RWPE2 (cell line): Measurements from ENCODE around the gene GTF2F2.

Source experiments
- ATAC-seq: fragments of 200-7000 bp; cut with Tn5 transposase; 3 replicates; pipeline ENCODE4 v1.9.1; 2021; ENCODE audit warnings: low read depth
- DNase-seq: peaks from one replicate; pipeline ENCODE4 v3.0.0-alpha.2; 2020; ENCODE audit warnings: low spot score
- H3K27ac ChIP-seq: fragments of 450-650 bp; 2 replicates; pipeline ENCODE4 v1.5.1; 2017; ENCODE audit warnings: mild to moderate bottlenecking; ENCODE audit not compliant: poor library complexity, severe bottlenecking
- H3K27me3 ChIP-seq: fragments of 250-450 bp; sonication (Bioruptor Pico); 2 replicates; pipeline ENCODE4 v1.5.1; 2021; ENCODE audit warnings: mild to moderate bottlenecking, moderate library complexity; ENCODE audit not compliant: insufficient read depth, poor library complexity, severe bottlenecking
- H3K36me3 ChIP-seq: fragments of 250-450 bp; sonication (Bioruptor Pico); 2 replicates; pipeline ENCODE4 v1.5.1; 2020; ENCODE audit warnings: low read depth, mild to moderate bottlenecking, moderate library complexity
- H3K4me1 ChIP-seq: fragments of 250-450 bp; sonication (Bioruptor Pico); 2 replicates; pipeline ENCODE4 v1.5.1; 2021; ENCODE audit warnings: mild to moderate bottlenecking, moderate library complexity; ENCODE audit not compliant: insufficient read depth, poor library complexity, severe bottlenecking
- H3K4me3 ChIP-seq: fragments of 250-450 bp; sonication (Bioruptor Pico); 2 replicates; pipeline ENCODE4 v1.5.1; 2021; ENCODE audit warnings: mild to moderate bottlenecking, moderate library complexity; ENCODE audit not compliant: severe bottlenecking
- H3K9me3 ChIP-seq: fragments of 250-450 bp; sonication (Bioruptor Pico); 2 replicates; pipeline ENCODE4 v1.5.1; 2021; ENCODE audit warnings: mild to moderate bottlenecking, moderate library complexity; ENCODE audit not compliant: severe bottlenecking
- CTCF ChIP-seq: fragments of 450-650 bp; IDR thresholded peaks from one replicate; pipeline ENCODE4 v1.5.1; 2017; ENCODE audit warnings: mild to moderate bottlenecking, moderate library complexity; ENCODE audit not compliant: poor library complexity, severe bottlenecking

GTF2F2 gene

GRCh38 chr13:45302507-45302906 lies 182.2 kb downstream of the GTF2F2 start:
- no peak overlapping the region for H3K4me3 ChIP-seq
- H3K27me3 ChIP-seq: no peaks in the 10 kb centered on the region
- ATAC-seq (no peak), DNase-seq (no peak)
- TF ChIP-seq CTCF: no peak
- no peak overlapping the region for H3K27ac ChIP-seq
- no peaks in the 10 kb centered on the region for H3K36me3 ChIP-seq
- H3K9me3 ChIP-seq: no peaks in the 10 kb centered on the region
- H3K4me1 ChIP-seq: no peaks in the 10 kb centered on the region

GRCh38 chr13:45303026-45303425 lies 182.7 kb downstream of the GTF2F2 start:
- H3K9me3 ChIP-seq: no peaks in the 10 kb centered on the region

GRCh38 chr13:45303866-45304265 lies 183.6 kb downstream of the GTF2F2 start:
- Histone ChIP-seq H3K36me3 (no peaks in the 10 kb centered on the region), H3K4me3 (no peak overlapping the region), H3K4me1 (no peaks in the 10 kb centered on the region), H3K9me3 (no peaks in the 10 kb centered on the region), H3K27me3 (no peaks in the 10 kb centered on the region), H3K27ac (no peak overlapping the region)
- no peak for DNase-seq
- no peak for ATAC-seq
- TF ChIP-seq CTCF: no peak

More at GRCh38 chr13:45303026-45303425, 182.7 kb downstream of the GTF2F2 start:
- no peak overlapping the region for H3K4me3 ChIP-seq
- H3K36me3 ChIP-seq: no peaks in the 10 kb centered on the region
- no peak for TF ChIP-seq CTCF
- H3K4me1 ChIP-seq: no peaks in the 10 kb centered on the region
- ATAC-seq (no peak), DNase-seq (no peak)
- no peak overlapping the region for H3K27ac ChIP-seq
- no peaks in the 10 kb centered on the region for H3K27me3 ChIP-seq

GRCh38 chr13:45305079-45305478 lies 184.8 kb downstream of the GTF2F2 start:
- Histone ChIP-seq H3K27ac (no peak overlapping the region), H3K4me1 (no peaks in the 10 kb centered on the region), H3K9me3 (no peaks in the 10 kb centered on the region), H3K36me3 (no peaks in the 10 kb centered on the region), H3K4me3 (no peak overlapping the region), H3K27me3 (no peaks in the 10 kb centered on the region)
- DNase-seq (no peak), ATAC-seq (no peak)
- no peak for TF ChIP-seq CTCF

GRCh38 chr13:45306966-45307365 lies 186.7 kb downstream of the GTF2F2 start:
- Histone ChIP-seq H3K9me3 (no peaks in the 10 kb centered on the region), H3K27me3 (no peaks in the 10 kb centered on the region), H3K36me3 (no peaks in the 10 kb centered on the region), H3K4me3 (no peak overlapping the region), H3K4me1 (peaks cover 8% of the 10 kb centered on the region), H3K27ac (no peak overlapping the region)
- no peak for TF ChIP-seq CTCF
- DNase-seq (no peak), ATAC-seq (no peak)
